Ovary (tissue), 9 donors: ENCODE data around the gene HNRNPL. TPM values are rescaled to one million over a fixed set of nuclear protein-coding genes. Genes with fewer than 3 reads are reported as not detected.

Experiments
- DNase-seq, 5 donors: peaks; one replicate each; pipeline ENCODE4 v3.0.0-alpha.2; 2019 to 2020
- H3K27ac ChIP-seq, 2 donors: fragments of 200-600 bp; one replicate each; pipeline versions ENCODE4 v1.5.1 to v1.8.0; 2019 to 2022
- H3K27me3 ChIP-seq: fragments of 200-600 bp; one replicate; pipeline ENCODE4 v1.8.0; 2022
- H3K36me3 ChIP-seq: fragments of 200-600 bp; sonication (generic); one replicate; pipeline ENCODE4 v1.5.1; 2019
- H3K4me1 ChIP-seq: one replicate; pipeline ENCODE4 v1.8.1; 2013; ENCODE audit warnings: mild to moderate bottlenecking, moderate library complexity; ENCODE audit not compliant: insufficient read depth
- H3K4me3 ChIP-seq: fragments of 200-600 bp; sonication (generic); one replicate; pipeline ENCODE4 v1.5.1; 2017
- H3K9me3 ChIP-seq, 2 donors: fragments of 200-600 bp in 1 of 2; sonication (generic) in 1 of 2; one replicate each; pipeline versions ENCODE4 v1.5.1 to v1.8.1; 2013 to 2019; ENCODE audit warnings: mild to moderate bottlenecking in 1 of 2, moderate library complexity in 1 of 2
- EP300 ChIP-seq: sonication (generic); formaldehyde crosslinking; IDR thresholded peaks from one replicate; pipeline ENCODE4 v1.6.1; 2017; ENCODE audit warnings: antibody characterized with exemption
- POLR2A ChIP-seq: fragments of 450-650 bp; IDR thresholded peaks from one replicate; pipeline ENCODE4 v1.6.1; 2017; ENCODE audit warnings: antibody characterized with exemption, mild to moderate bottlenecking, moderate library complexity
- WGBS, 3 donors: extraction: QIAGEN DNeasy Blood & Tissue Kit in 1 of 3; methylation state at CpG; one replicate each; pipeline versions ENCODE4 v1.1.5 to v1.1.7; 2013 to 2017; 5-methylcytosine and 5-hydroxymethylcytosine counted together
- intact Hi-C, 4 donors: fragments of 100-400 bp; cut with DNase I; formaldehyde crosslinking; loops; one replicate each; pipeline versions ENCODE4 v1.11.0 to v1.15.1; 2022 to 2023
- polyA plus RNA-seq, 2 donors: library from polyadenylated mRNA; stranded (reverse); fragments of 200-250 nt in 1 of 2; fragments of 350-450 nt in 1 of 2; fragmentation: Illumina TruSeq in 1 of 2; extraction: RNeasy Lipid Tissue Mini Kit (QIAGEN cat#74804) in 1 of 2; gene quantifications; one replicate each; pipeline ENCODE4 v1.2.3, GENCODE V29; 2013 to 2014
- total RNA-seq, 7 donors: library from RNA; depleted of rRNA in 2 of 7; stranded (reverse); fragments of >200 nt in 2 of 7; fragmentation: NEBNext Ultra II Directional in 3 of 7; extraction: Animal tissue kit (Norgen Biotek cat#: 25700) in 3 of 7; gene quantifications; one replicate each; pipeline versions ENCODE4 v1.1.0 to v1.2.4, GENCODE V29; 2016 to 2023
- TF ChIP-seq, protein P1 (sequence below), 3 donors: fragments of 450-650 bp in 2 of 3; fragments of 200-600 bp in 1 of 3; IDR thresholded peaks; one replicate each; pipeline versions ENCODE4 v1.5.1 to v1.8.0; 2016 to 2022; ENCODE audit warnings: antibody characterized with exemption in 3 of 3, mild to moderate bottlenecking in 1 of 3
- donor health status: DM: no; HTN: no; CAD: no; lungs with moderate emphysema.
- donor health status: DM: no; HTN: no; CAD: no.
- donor health status: Bipolar disorder and iron deficiency.
- donor health status: DM: yes; HTN: yes; CAD: no.
- donor health status: DM: no; HTN: no; CAD: no.
- donor health status: DM: yes; HTN: yes; CAD: no.

Gene HNRNPL
- total and polyA plus RNA-seq, 9 donors, result 110 to 284 (median 230) TPM

GRCh38 chr19:38853214-38853613 lies 3.4 kb upstream of the HNRNPL start:
- intact Hi-C loops, result loop anchor here in 2 of 4 donors (5.0 kb wide), 2 partner anchors 206 to 216 kb away; partner anchors contain the start of gene ACTN4 (in 1 of the 2)
- H3K27ac ChIP-seq, result no peak overlapping the region
- 82 to 89% (median 85%) methylated on average over 17 of the region's 17 CpGs for WGBS, 3 donors

DNA sequence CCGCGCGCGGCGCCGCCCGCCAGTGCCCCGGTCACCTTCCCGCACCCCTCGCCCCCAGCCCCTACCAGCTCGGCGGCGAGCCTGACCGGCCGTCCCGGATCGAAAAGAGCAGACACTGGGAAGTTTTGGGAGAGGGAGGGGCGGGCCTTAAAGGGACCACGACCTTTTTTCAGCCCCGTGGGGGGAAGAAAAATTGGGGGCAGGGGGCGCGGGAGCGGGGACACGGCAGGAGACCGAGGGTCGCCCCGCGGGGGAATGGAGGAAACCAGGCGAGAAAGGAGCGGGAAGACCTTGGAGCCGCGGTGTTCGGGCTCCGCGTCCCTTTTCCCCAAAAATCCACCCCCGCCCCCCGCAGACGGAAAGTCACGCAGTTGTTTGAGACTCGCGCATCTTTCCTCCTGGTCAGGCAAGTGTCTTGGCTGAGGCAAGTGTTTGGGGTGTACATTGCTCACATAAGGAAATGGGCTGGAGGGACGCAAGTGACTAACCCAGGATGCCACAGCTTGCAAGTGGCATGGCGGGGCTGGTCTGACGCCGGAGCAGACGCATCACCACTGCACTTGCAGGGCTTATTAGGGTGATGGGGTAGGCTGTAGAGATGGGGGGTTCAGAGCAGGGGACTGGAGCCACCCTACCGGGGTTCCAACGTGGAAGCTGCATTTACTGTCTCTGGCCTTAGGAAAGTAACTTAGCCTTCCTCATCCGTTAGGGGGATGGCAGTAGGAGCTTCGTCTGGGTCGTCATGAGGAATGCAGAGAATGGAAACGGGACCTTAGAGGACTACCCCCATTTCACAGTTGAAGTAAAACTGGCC lies 2.7 kb upstream of the HNRNPL start:
- H3K9me3 ChIP-seq, result no peaks in the 10 kb centered on the region
- peak; percentile 72 to 83 (median 82) for DNase-seq

More at GRCh38 chr19:38853214-38853613, 3.4 kb upstream of the HNRNPL start:
- Histone ChIP-seq H3K4me1 (peaks cover 7% of the 10 kb centered on the region), H3K4me3 (peak overlapping the region; percentile 67), H3K9me3 (no peaks in the 10 kb centered on the region), H3K27me3 (no peaks in the 10 kb centered on the region), H3K36me3 (no peaks in the 10 kb centered on the region)
- TF ChIP-seq, protein P1, sequence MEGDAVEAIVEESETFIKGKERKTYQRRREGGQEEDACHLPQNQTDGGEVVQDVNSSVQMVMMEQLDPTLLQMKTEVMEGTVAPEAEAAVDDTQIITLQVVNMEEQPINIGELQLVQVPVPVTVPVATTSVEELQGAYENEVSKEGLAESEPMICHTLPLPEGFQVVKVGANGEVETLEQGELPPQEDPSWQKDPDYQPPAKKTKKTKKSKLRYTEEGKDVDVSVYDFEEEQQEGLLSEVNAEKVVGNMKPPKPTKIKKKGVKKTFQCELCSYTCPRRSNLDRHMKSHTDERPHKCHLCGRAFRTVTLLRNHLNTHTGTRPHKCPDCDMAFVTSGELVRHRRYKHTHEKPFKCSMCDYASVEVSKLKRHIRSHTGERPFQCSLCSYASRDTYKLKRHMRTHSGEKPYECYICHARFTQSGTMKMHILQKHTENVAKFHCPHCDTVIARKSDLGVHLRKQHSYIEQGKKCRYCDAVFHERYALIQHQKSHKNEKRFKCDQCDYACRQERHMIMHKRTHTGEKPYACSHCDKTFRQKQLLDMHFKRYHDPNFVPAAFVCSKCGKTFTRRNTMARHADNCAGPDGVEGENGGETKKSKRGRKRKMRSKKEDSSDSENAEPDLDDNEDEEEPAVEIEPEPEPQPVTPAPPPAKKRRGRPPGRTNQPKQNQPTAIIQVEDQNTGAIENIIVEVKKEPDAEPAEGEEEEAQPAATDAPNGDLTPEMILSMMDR (IDR thresholded peaks at IDR 0.05), result no peak
- TF ChIP-seq POLR2A (no peak), EP300 (no peak)
- peak in 2 of 5 donors; percentile 39 to 49 for DNase-seq

GRCh38 chr19:38851622-38852230 lies 1.9 kb upstream of the HNRNPL start:
- intact Hi-C loops, result loop anchor here in 2 of 4 donors (5.0 kb wide), 2 partner anchors 204 to 214 kb away; partner anchors contain the start of gene ACTN4 (in 1 of the 2)
- H3K4me1 ChIP-seq, result peaks cover 13% of the 10 kb centered on the region
- peak; percentile 94 to 96 (median 95) for DNase-seq

More for the DNA sequence above, 2.7 kb upstream of the HNRNPL start:
- Histone ChIP-seq H3K27ac (peak overlapping the region; percentile 89 to 98), H3K4me3 (peak overlapping the region; percentile 67), H3K27me3 (no peaks in the 10 kb centered on the region), H3K36me3 (no peaks in the 10 kb centered on the region), H3K4me1 (peaks cover 12% of the 10 kb centered on the region)
- TF ChIP-seq, protein P1 (IDR thresholded peaks at IDR 0.05), result no peak
- TF ChIP-seq EP300, result no peak
- TF ChIP-seq POLR2A, result no peak
- intact Hi-C loops, result loop anchor here in 2 of 4 donors (5.0 kb wide), 2 partner anchors 205 to 215 kb away; partner anchors contain the start of gene ACTN4 (in 1 of the 2)
- WGBS, 3 donors, result 0 to 1% (median 0%) methylated on average over 36 to 52 of the region's 52 CpGs

More at GRCh38 chr19:38851622-38852230, 1.9 kb upstream of the HNRNPL start:
- TF ChIP-seq EP300, result peak; percentile 89
- TF ChIP-seq, protein P1 (IDR thresholded peaks at IDR 0.05), result no peak
- TF ChIP-seq POLR2A, result peak; percentile 72
- no peaks in the 10 kb centered on the region for H3K27me3 ChIP-seq
- peak overlapping the region; percentile 67 for H3K4me3 ChIP-seq
- H3K27ac ChIP-seq, result peak overlapping the region; percentile 89 to 98
- WGBS, 3 donors, result 0 to 3% (median 1%) methylated on average over 19 to 57 of the region's 67 CpGs
- H3K9me3 ChIP-seq, result no peaks in the 10 kb centered on the region
- no peaks in the 10 kb centered on the region for H3K36me3 ChIP-seq
